ENCODE results near the gene NDUFS6.
"Not testable (repeated sequence)": the region's sequence is repeated elsewhere in the genome, so short reads cannot be mapped to it uniquely, and the experiment has no call there.

The NDUFS6 gene

GRCh38 chr5:1798589-1798988 lies 2.6 kb upstream of the NDUFS6 start:
- H3K23ac ChIP-seq (ENCODE audit: low read length); H3K18ac ChIP-seq (ENCODE audit: low read length); H2AK5ac ChIP-seq (ENCODE audit: low read length); H2AFZ ChIP-seq (ENCODE audit: insufficient read depth, low read length, poor library complexity); DNase-seq; H3K79me2 ChIP-seq (ENCODE audit: control insufficient read depth, insufficient read depth, low read length, poor library complexity); H2BK120ac ChIP-seq (ENCODE audit: insufficient read depth, low read length, poor library complexity); H2BK5ac ChIP-seq (ENCODE audit: low read depth, low read length, poor library complexity); H4K8ac ChIP-seq (ENCODE audit: low read depth, low read length); H2BK12ac ChIP-seq (ENCODE audit: low read length); H3K4me3 ChIP-seq (ENCODE audit: low read depth, low read length); H3K27me3 ChIP-seq (ENCODE audit: insufficient read depth, low read length); H3K14ac ChIP-seq (ENCODE audit: low read length); H3K4me1 ChIP-seq (ENCODE audit: control insufficient read depth in 1 of 2, insufficient read depth in 2 of 2, low read length in 2 of 2); H3K9me3 ChIP-seq (ENCODE audit: insufficient read depth, low read depth, low read length); H3K27ac ChIP-seq (ENCODE audit: low read depth, low read length); H4K91ac ChIP-seq (ENCODE audit: low read depth, low read length): not testable (repeated sequence)
- H3K36me3 ChIP-seq (ENCODE audit: control insufficient read depth in 1 of 2, insufficient read depth in 2 of 2, low read length in 2 of 2): peaks cover 24 to 28% of the 10 kb centered on the region in 2 experiments
- WGBS (ENCODE audit: extremely low coverage, insufficient coverage, insufficient read length): no CpG with 5 or more reads among the region's 16 CpGs
- peak overlapping the region; percentile 1 for H4K12ac ChIP-seq (ENCODE audit: low read depth, low read length)
- peak overlapping the region; percentile 49 for H3K9ac ChIP-seq (ENCODE audit: low read length)
- peak overlapping the region; percentile 9 for H3K4ac ChIP-seq (ENCODE audit: low read depth, low read length)
- H3K79me1 ChIP-seq (ENCODE audit: low read length): peaks cover 14% of the 10 kb centered on the region
- peak overlapping the region; percentile 79 for H3K4me2 ChIP-seq (ENCODE audit: low read length)

GRCh38 chr5:1799110-1799601 lies 2.1 kb upstream of the NDUFS6 start:
- peak overlapping the region; percentile 78 for H3K14ac ChIP-seq (ENCODE audit: low read length)
- peaks cover 14% of the 10 kb centered on the region for H3K79me1 ChIP-seq (ENCODE audit: low read length)
- no peak overlapping the region for H2BK12ac ChIP-seq (ENCODE audit: low read length)
- peaks cover 3 to 8% of the 10 kb centered on the region in 2 experiments for H3K4me1 ChIP-seq (ENCODE audit: control insufficient read depth in 1 of 2, insufficient read depth in 2 of 2, low read length in 2 of 2)
- WGBS (ENCODE audit: extremely low coverage, insufficient coverage, insufficient read length): no CpG with 5 or more reads among the region's 35 CpGs
- H3K4ac ChIP-seq (ENCODE audit: low read depth, low read length): peak overlapping the region; percentile 59
- peak in 1 of 2 donors; percentile 22 for DNase-seq
- peak overlapping the region; percentile 91 for H3K18ac ChIP-seq (ENCODE audit: low read length)
- peak overlapping the region; percentile 77 for H3K9ac ChIP-seq (ENCODE audit: low read length)
- peaks cover 30 to 33% of the 10 kb centered on the region in 2 experiments for H3K36me3 ChIP-seq (ENCODE audit: control insufficient read depth in 1 of 2, insufficient read depth in 2 of 2, low read length in 2 of 2)
- H3K27me3 ChIP-seq (ENCODE audit: insufficient read depth, low read length): no peaks in the 10 kb centered on the region
- peak overlapping the region; percentile 35 for H2BK5ac ChIP-seq (ENCODE audit: low read depth, low read length, poor library complexity)
- H3K79me2 ChIP-seq (ENCODE audit: control insufficient read depth, insufficient read depth, low read length, poor library complexity): peaks cover 10% of the 10 kb centered on the region
- peak overlapping the region; percentile 13 for H2BK120ac ChIP-seq (ENCODE audit: insufficient read depth, low read length, poor library complexity)
- no peak overlapping the region for H3K23ac ChIP-seq (ENCODE audit: low read length)
- H3K4me2 ChIP-seq (ENCODE audit: low read length): peak overlapping the region; percentile 79
- peak overlapping the region; percentile 75 for H4K8ac ChIP-seq (ENCODE audit: low read depth, low read length)
- H3K4me3 ChIP-seq (ENCODE audit: low read depth, low read length): peak overlapping the region; percentile 90
- no peaks in the 10 kb centered on the region for H3K9me3 ChIP-seq (ENCODE audit: insufficient read depth, low read depth, low read length)
- no peak overlapping the region for H3K27ac ChIP-seq (ENCODE audit: low read depth, low read length)
- H4K12ac ChIP-seq (ENCODE audit: low read depth, low read length): peak overlapping the region; percentile 46
- no peak overlapping the region for H2AK5ac ChIP-seq (ENCODE audit: low read length)
- peak overlapping the region; percentile 77 for H4K91ac ChIP-seq (ENCODE audit: low read depth, low read length)
- H2AFZ ChIP-seq (ENCODE audit: insufficient read depth, low read length, poor library complexity): peak overlapping the region; percentile 80

- Histone ChIP-seq H3K9me3 (ENCODE audit: insufficient read depth, low read depth, low read length) (peaks cover 2% of the 10 kb centered on the region), H3K79me1 (ENCODE audit: low read length) (peaks cover 14% of the 10 kb centered on the region), H2AK5ac (ENCODE audit: low read length) (no peak within 1 kb of the TSS), H3K27ac (ENCODE audit: low read depth, low read length) (no peak within 1 kb of the TSS), H3K4me2 (ENCODE audit: low read length) (peak within 1 kb of the TSS; percentile 79), H3K79me2 (ENCODE audit: control insufficient read depth, insufficient read depth, low read length, poor library complexity) (peaks cover 10% of the 10 kb centered on the region), H4K12ac (ENCODE audit: low read depth, low read length) (peak within 1 kb of the TSS; percentile 57), H2BK12ac (ENCODE audit: low read length) (no peak within 1 kb of the TSS), H3K18ac (ENCODE audit: low read length) (peak within 1 kb of the TSS; percentile 91), H3K36me3 (ENCODE audit: control insufficient read depth in 1 of 2, insufficient read depth in 2 of 2, low read length in 2 of 2) (peaks cover 34 to 40% of the 10 kb centered on the region in 2 experiments), H4K91ac (ENCODE audit: low read depth, low read length) (peak within 1 kb of the TSS; percentile 77), H2BK120ac (ENCODE audit: insufficient read depth, low read length, poor library complexity) (peak within 1 kb of the TSS; percentile 13), H2BK5ac (ENCODE audit: low read depth, low read length, poor library complexity) (peak within 1 kb of the TSS; percentile 35), H3K27me3 (ENCODE audit: insufficient read depth, low read length) (no peaks in the 10 kb centered on the region), H3K23ac (ENCODE audit: low read length) (no peak within 1 kb of the TSS), H2AFZ (ENCODE audit: insufficient read depth, low read length, poor library complexity) (peak within 1 kb of the TSS; percentile 80), H3K4me3 (ENCODE audit: low read depth, low read length) (peak within 1 kb of the TSS; percentile 90), H3K14ac (ENCODE audit: low read length) (peak within 1 kb of the TSS; percentile 78), H3K4me1 (ENCODE audit: control insufficient read depth in 1 of 2, insufficient read depth in 2 of 2, low read length in 2 of 2) (peaks cover 3 to 8% of the 10 kb centered on the region in 2 experiments), H3K9ac (ENCODE audit: low read length) (peak within 1 kb of the TSS; percentile 77), H4K8ac (ENCODE audit: low read depth, low read length) (peak within 1 kb of the TSS; percentile 75), H3K4ac (ENCODE audit: low read depth, low read length) (peak within 1 kb of the TSS; percentile 59)
- WGBS (ENCODE audit: extremely low coverage, insufficient coverage, insufficient read length): no CpG with 5 or more reads among the region's 68 CpGs
- peak; percentile 92 to 97 for DNase-seq
These were observed 1.4 kb upstream of the NDUFS6 start, which contains the start of gene MRPL36 for GRCh38 chr5:1799602-1800471. Gene MRPL36, minus strand, starts transcription at chr5:1799837. Its CDS starts 902 bp downstream, at chr5:1798935.

GRCh38 chr5:1800472-1801221 lies 560 bp upstream of the NDUFS6 start:
- Histone ChIP-seq H3K4ac (ENCODE audit: low read depth, low read length) (no peak overlapping the region), H3K4me3 (ENCODE audit: low read depth, low read length) (peak overlapping the region; percentile 96), H4K8ac (ENCODE audit: low read depth, low read length) (peak overlapping the region; percentile 73), H3K4me2 (ENCODE audit: low read length) (peak overlapping the region; percentile 77), H3K9me3 (ENCODE audit: insufficient read depth, low read depth, low read length) (peaks cover 2% of the 10 kb centered on the region), H2BK5ac (ENCODE audit: low read depth, low read length, poor library complexity) (no peak overlapping the region), H3K18ac (ENCODE audit: low read length) (peak overlapping the region; percentile 14), H3K4me1 (ENCODE audit: control insufficient read depth in 1 of 2, insufficient read depth in 2 of 2, low read length in 2 of 2) (peaks cover 3 to 8% of the 10 kb centered on the region in 2 experiments), H3K23ac (ENCODE audit: low read length) (no peak overlapping the region), H2BK12ac (ENCODE audit: low read length) (no peak overlapping the region), H3K14ac (ENCODE audit: low read length) (no peak overlapping the region), H4K12ac (ENCODE audit: low read depth, low read length) (peak overlapping the region; percentile 74), H3K27ac (ENCODE audit: low read depth, low read length) (no peak overlapping the region), H3K79me1 (ENCODE audit: low read length) (peaks cover 14% of the 10 kb centered on the region), H3K36me3 (ENCODE audit: control insufficient read depth in 1 of 2, insufficient read depth in 2 of 2, low read length in 2 of 2) (peaks cover 41 to 48% of the 10 kb centered on the region in 2 experiments), H2AFZ (ENCODE audit: insufficient read depth, low read length, poor library complexity) (peak overlapping the region; percentile 74), H3K9ac (ENCODE audit: low read length) (peak overlapping the region; percentile 2), H3K27me3 (ENCODE audit: insufficient read depth, low read length) (no peaks in the 10 kb centered on the region), H2BK120ac (ENCODE audit: insufficient read depth, low read length, poor library complexity) (no peak overlapping the region), H2AK5ac (ENCODE audit: low read length) (no peak overlapping the region), H3K79me2 (ENCODE audit: control insufficient read depth, insufficient read depth, low read length, poor library complexity) (peaks cover 10% of the 10 kb centered on the region), H4K91ac (ENCODE audit: low read depth, low read length) (peak overlapping the region; percentile 53)
- peak; percentile 74 to 82 for DNase-seq
- no CpG with 5 or more reads among the region's 28 CpGs for WGBS (ENCODE audit: extremely low coverage, insufficient coverage, insufficient read length)
